T-cell (primary cell): ENCODE measurements around the gene NEK7. TPM values are rescaled to one million over a fixed set of nuclear protein-coding genes. Genes with fewer than 3 reads are reported as not detected.

Experiments used
- ATAC-seq, 4 experiments: fragments of 200-7000 bp in 3 of 4; fragments of 150-1000 bp in 1 of 4; cut with Tn5 transposase; replicated peaks in 1 of 4; 1 replicate in 3 of 4; 2 replicates in 1 of 4; pipeline ENCODE4 v1.10.0; 2021; ENCODE audit warnings: moderate library complexity in 3 of 4, mild to moderate bottlenecking in 2 of 4, moderate number of reproducible peaks in 1 of 4
- CTCF ChIA-PET, 2 donors: fragments of 300-600 bp; sonication (Branson Sonifier 250); formaldehyde crosslinking; loops; one replicate each; lab custom pipeline; 2022; ENCODE audit warnings: antibody characterized with exemption in 2 of 2; lab: Charles Lee
- POLR2A ChIA-PET, 2 donors: fragments of 300-600 bp; sonication (Branson Sonifier 250); formaldehyde crosslinking; loops; one replicate each; lab custom pipeline; 2022; ENCODE audit warnings: antibody characterized with exemption in 2 of 2; lab: Charles Lee
- DNase-seq, 35 experiments: peaks; one replicate each; pipeline versions ENCODE4 v3.0.0 to v3.0.0-alpha.2; 2013 to 2023
- H3K27ac ChIP-seq: one replicate; pipeline ENCODE4 v1.5.1; 2013; ENCODE audit warnings: low read length
- H3K27me3 ChIP-seq, 2 experiments: replicated peaks in 1 of 2; 1 replicate in 1 of 2; 2 replicates in 1 of 2; pipeline versions ENCODE4 v1.6.1 to v1.7.0; 2013; ENCODE audit warnings: low read length in 1 of 2, mixed read lengths in 1 of 2; ENCODE audit not compliant: control insufficient read depth in 2 of 2, insufficient read depth in 2 of 2; ENCODE audit errors: extremely low read depth in 1 of 2
- H3K36me3 ChIP-seq, 2 donors: 1 replicate in 1 of 2; 2 replicates in 1 of 2; pipeline versions ENCODE4 v1.6.1 to v1.7.0; 2013; ENCODE audit warnings: low read length in 1 of 2; ENCODE audit not compliant: control insufficient read depth in 2 of 2, insufficient read depth in 1 of 2; ENCODE audit errors: extremely low read depth in 1 of 2
- H3K4me1 ChIP-seq, 2 experiments: 1 replicate in 1 of 2; 2 replicates in 1 of 2; pipeline versions ENCODE4 v1.6.1 to v1.7.0; 2013; ENCODE audit warnings: low read length in 2 of 2, mixed read lengths in 1 of 2; ENCODE audit not compliant: insufficient read depth in 2 of 2, control insufficient read depth in 1 of 2; ENCODE audit errors: extremely low read depth in 1 of 2
- H3K4me3 ChIP-seq, 2 donors: 1 replicate in 1 of 2; 2 replicates in 1 of 2; pipeline versions ENCODE4 v1.5.1 to v1.7.0; 2013; ENCODE audit warnings: mild to moderate bottlenecking in 2 of 2, low read length in 1 of 2, moderate library complexity in 1 of 2; ENCODE audit not compliant: control insufficient read depth in 1 of 2; ENCODE audit errors: extremely low read depth in 1 of 2
- H3K9me3 ChIP-seq: 2 replicates; pipeline ENCODE4 v1.7.0; 2013
- H3K27ac Mint-ChIP-seq, 2 donors: one replicate each; pipeline ENCODE4 v1.8.0; 2020 to 2021; ENCODE audit warnings: mild to moderate bottlenecking in 2 of 2, mixed read lengths in 2 of 2
- H3K27me3 Mint-ChIP-seq, 2 donors: one replicate each; pipeline ENCODE4 v1.8.0; 2021 to 2022; ENCODE audit warnings: mixed read lengths in 2 of 2
- H3K36me3 Mint-ChIP-seq: one replicate; pipeline ENCODE4 v1.8.0; 2021; ENCODE audit warnings: mixed read lengths
- H3K4me1 Mint-ChIP-seq, 3 donors: one replicate each; pipeline ENCODE4 v1.8.0; 2020 to 2022; ENCODE audit warnings: mixed read lengths in 3 of 3, mild to moderate bottlenecking in 1 of 3
- H3K4me3 Mint-ChIP-seq, 3 donors: one replicate each; pipeline ENCODE4 v1.8.0; 2020 to 2022; ENCODE audit warnings: mild to moderate bottlenecking in 3 of 3, mixed read lengths in 3 of 3, moderate library complexity in 3 of 3
- H3K9me3 Mint-ChIP-seq, 3 donors: one replicate each; pipeline ENCODE4 v1.8.0; 2020 to 2022; ENCODE audit warnings: mixed read lengths in 3 of 3
- WGBS: methylation state at CpG from one replicate; pipeline ENCODE4 v1.1.5; 2013; ENCODE audit warnings: missing lambda C conversion rate; ENCODE audit not compliant: insufficient coverage; 5-methylcytosine and 5-hydroxymethylcytosine counted together
- total RNA-seq, 35 experiments: library from RNA in 6 of 35; stranded (reverse) in 6 of 35; fragments of 120-200 nt in 1 of 35; gene quantifications; one replicate each; pipeline versions ENCODE4 v1.2.1 to v1.2.4 and lab custom pipeline; 2013 to 2026

The NEK7 gene
- total RNA-seq (10 to 100 TPM; 31.8 to 75.4 (median 69.9) TPM), total RNA-seq (lab: John Stamatoyannopoulos, UW) (51.2 to 184 (median 119) reads per million in 29 experiments)
- total RNA-seq (2013): 71.1 TPM

DNA sequence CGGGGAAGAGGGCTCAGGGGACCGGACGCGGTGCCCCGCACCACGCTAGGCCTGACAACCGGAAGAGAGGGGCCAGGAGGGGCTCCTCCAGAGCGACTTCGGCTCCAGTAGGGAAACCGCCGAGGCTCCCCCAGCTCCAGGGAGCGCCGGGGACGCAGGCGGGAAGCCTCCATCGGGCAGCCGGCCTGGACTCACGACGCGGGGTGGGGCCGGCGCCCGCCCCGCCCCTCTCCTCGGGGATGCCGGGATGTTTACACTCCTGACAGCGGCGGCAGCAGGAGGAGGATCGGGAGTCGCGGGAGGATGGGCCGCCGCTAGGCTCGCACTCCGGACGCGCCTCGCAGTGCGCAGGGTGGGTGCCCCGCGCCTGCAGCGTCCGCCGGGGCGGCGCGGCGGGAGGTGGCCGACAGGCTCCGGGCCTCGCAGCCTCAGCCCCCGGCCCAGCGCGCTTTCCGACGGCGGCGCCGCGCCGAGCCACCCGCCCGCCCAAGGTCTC, at the start of gene NEK7:
Gene NEK7 (plus strand): TSS at position 254 of the 496 bp plus-strand sequence. CDS start 75,583 bp downstream, outside the sequence.
- ChIA-PET CTCF (interaction anchor here in 1 of 2 donors (0.7 to 1.8 kb wide), 7 partner anchors 9 to 202 kb away, joined by 3 to 6 read pairs (median 4); no protein-coding TSS in a partner anchor), POLR2A (interaction anchor here in 1 of 2 donors (0.5 kb wide), 1 partner anchor 9 kb away, joined by 3 read pairs; no protein-coding TSS in a partner anchor)
- Histone ChIP-seq H3K36me3 (no peaks in the 10 kb centered on the region), H3K4me3 (peak within 1 kb of the TSS; percentile 65 to 93), H3K27ac (peak within 1 kb of the TSS; percentile 88), H3K27me3 (no peaks in the 10 kb centered on the region), H3K4me1 (peaks cover 14 to 17% of the 10 kb centered on the region in 2 experiments), H3K9me3 (no peaks in the 10 kb centered on the region)
- Mint-ChIP-seq H3K9me3 (no peaks in the 10 kb centered on the region), H3K27me3 (no peaks in the 10 kb centered on the region), H3K36me3 (no peaks in the 10 kb centered on the region), H3K4me1 (peaks cover 31 to 48% (median 44%) of the 10 kb centered on the region in 3 donors), H3K4me3 (peak within 1 kb of the TSS; percentile 95 to 98 (median 98)), H3K27ac (peak within 1 kb of the TSS; percentile 99)
- DNase-seq: peak in 33 of 35 experiments; percentile 21 to 75 (median 43)
- WGBS: under 1% methylated on average over 63 of the region's 63 CpGs
- ATAC-seq: peak; percentile 43 to 54 (median 50)

DNA sequence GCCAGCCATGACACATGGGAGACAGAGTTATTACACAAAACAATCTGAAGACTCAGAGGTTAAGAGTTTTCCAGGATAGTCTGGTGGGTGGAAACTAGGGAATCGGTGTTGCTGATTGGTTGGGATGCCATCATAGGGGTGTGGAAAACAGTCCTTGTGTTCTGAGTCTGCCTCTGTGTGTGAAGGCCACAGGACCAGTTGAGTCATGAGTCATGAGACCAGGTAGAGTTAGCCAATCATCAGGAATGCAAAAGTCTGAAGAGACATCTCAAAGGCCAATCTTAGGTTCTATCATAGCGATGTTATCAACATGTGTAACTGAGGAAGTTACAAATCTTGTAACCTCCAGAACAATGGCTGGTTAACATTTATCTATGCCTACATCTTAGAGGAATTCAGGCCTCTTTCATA, 49.7 kb upstream of the NEK7 start:
- ChIA-PET CTCF (no interaction called here), POLR2A (no interaction called here)
- H3K27ac Mint-ChIP-seq: no peak overlapping the region
- no peaks in the 10 kb centered on the region for H3K9me3 Mint-ChIP-seq
- 100% methylated on average over 1 of the region's 2 CpGs for WGBS
- DNase-seq: no peak
- H3K27ac ChIP-seq: no peak overlapping the region
- H3K4me1 Mint-ChIP-seq: peaks cover 11 to 13% (median 11%) of the 10 kb centered on the region in 3 donors
- no peak overlapping the region for H3K4me3 ChIP-seq
- no peak for ATAC-seq
- H3K4me1 ChIP-seq: peaks cover 4 to 10% of the 10 kb centered on the region in 2 experiments
- no peaks in the 10 kb centered on the region for H3K27me3 Mint-ChIP-seq
- no peaks in the 10 kb centered on the region for H3K9me3 ChIP-seq
- no peaks in the 10 kb centered on the region for H3K36me3 ChIP-seq
- H3K27me3 ChIP-seq: no peaks in the 10 kb centered on the region
- no peaks in the 10 kb centered on the region for H3K36me3 Mint-ChIP-seq
- no peak overlapping the region for H3K4me3 Mint-ChIP-seq

DNA sequence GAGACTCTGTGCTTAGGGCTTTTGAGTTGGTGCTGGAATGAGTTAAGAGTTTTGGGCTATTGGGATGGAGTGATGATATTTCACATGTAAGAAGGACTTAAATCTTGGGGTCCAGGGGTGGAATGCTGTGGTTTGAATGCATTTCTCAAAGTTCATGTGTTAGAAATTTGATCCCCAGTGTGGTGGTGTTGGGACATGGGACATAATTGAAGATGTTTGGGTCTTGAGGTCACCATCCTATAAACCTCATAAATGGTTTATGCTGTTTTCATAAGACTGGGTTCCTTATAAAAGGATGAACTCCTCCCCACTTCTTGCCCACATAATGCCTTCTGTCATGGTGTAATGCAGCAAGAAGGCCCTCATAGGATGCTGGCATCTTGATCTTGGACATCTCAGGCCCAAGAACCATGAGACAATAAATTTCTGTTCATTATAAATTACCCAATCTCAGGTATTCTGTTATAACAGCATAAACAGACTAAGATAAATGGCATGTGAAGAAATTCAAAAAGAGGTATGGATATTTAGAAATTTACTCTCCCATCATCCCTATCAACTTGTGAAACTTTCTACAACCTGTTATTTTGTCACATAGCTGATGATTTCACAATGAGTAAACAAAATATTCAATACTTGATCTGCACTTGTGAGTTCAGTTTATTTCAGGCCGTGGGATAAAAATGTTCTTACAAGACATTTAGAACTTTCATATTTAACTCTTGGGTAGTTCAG, 48.0 kb upstream of the NEK7 start:
- no peaks in the 10 kb centered on the region for H3K27me3 ChIP-seq
- no peaks in the 10 kb centered on the region for H3K9me3 Mint-ChIP-seq
- ATAC-seq: no peak
- CTCF ChIA-PET: no interaction called here
- H3K4me3 Mint-ChIP-seq: no peak overlapping the region
- no peaks in the 10 kb centered on the region for H3K4me1 ChIP-seq
- H3K9me3 ChIP-seq: no peaks in the 10 kb centered on the region
- no peak overlapping the region for H3K4me3 ChIP-seq
- H3K4me1 Mint-ChIP-seq: no peaks in the 10 kb centered on the region
- POLR2A ChIA-PET: no interaction called here
- H3K36me3 ChIP-seq: no peaks in the 10 kb centered on the region
- DNase-seq: no peak
- H3K36me3 Mint-ChIP-seq: no peaks in the 10 kb centered on the region
- no peak overlapping the region for H3K27ac Mint-ChIP-seq
- WGBS: no CpG with 5 or more reads among the region's 1 CpG
- no peaks in the 10 kb centered on the region for H3K27me3 Mint-ChIP-seq
- H3K27ac ChIP-seq: no peak overlapping the region

DNA sequence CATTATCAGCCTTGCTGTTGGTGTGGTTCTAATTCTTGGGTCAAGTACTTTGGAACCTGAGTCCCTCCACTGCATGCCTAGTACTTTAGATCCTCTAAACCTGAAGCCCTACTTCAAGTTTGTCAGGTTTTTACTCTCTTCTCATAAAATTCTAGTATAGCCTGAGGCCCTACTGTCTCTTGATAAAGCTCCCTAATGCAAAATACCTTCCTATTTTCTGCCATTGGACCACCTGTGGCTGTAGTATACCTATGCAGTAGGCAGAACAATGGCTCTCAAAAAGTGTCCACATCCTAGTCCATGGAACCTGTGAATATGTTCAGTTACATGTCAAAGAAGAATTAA, 47.5 kb upstream of the NEK7 start:
- Mint-ChIP-seq H3K36me3 (no peaks in the 10 kb centered on the region), H3K9me3 (no peaks in the 10 kb centered on the region), H3K4me3 (no peak overlapping the region), H3K27me3 (no peaks in the 10 kb centered on the region), H3K4me1 (no peaks in the 10 kb centered on the region), H3K27ac (no peak overlapping the region)
- Histone ChIP-seq H3K4me3 (no peak overlapping the region), H3K36me3 (no peaks in the 10 kb centered on the region), H3K9me3 (no peaks in the 10 kb centered on the region), H3K4me1 (no peaks in the 10 kb centered on the region), H3K27ac (no peak overlapping the region), H3K27me3 (no peaks in the 10 kb centered on the region)
- ChIA-PET POLR2A (no interaction called here), CTCF (no interaction called here)
- no peak for DNase-seq
- no peak for ATAC-seq

DNA sequence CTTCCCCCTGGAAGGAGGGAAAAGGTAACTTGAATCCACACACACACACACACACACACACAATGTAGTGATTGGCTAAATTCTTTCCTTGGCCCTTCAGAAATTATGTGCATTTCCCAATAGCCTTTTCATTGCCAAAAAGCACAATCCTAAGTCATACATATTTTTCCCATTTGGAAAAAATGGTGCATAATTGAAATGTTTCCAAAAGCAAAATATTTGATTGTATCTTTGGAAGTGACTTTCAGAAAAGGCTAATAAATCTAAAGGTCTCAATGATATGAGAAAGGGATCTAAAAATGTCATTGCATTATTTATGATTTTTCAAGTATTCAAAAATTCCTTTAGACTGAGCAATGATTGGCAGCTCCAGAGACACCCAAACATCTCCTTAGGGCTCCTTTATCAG, 43.5 kb upstream of the NEK7 start:
- H3K36me3 Mint-ChIP-seq: no peaks in the 10 kb centered on the region
- no peak overlapping the region for H3K27ac Mint-ChIP-seq
- no peak overlapping the region for H3K4me3 Mint-ChIP-seq
- no peaks in the 10 kb centered on the region for H3K4me1 ChIP-seq
- ChIA-PET CTCF (no interaction called here), POLR2A (no interaction called here)
- H3K4me3 ChIP-seq: no peak overlapping the region
- H3K9me3 Mint-ChIP-seq: no peaks in the 10 kb centered on the region
- H3K4me1 Mint-ChIP-seq: no peaks in the 10 kb centered on the region
- H3K27ac ChIP-seq: no peak overlapping the region
- ATAC-seq: no peak
- H3K9me3 ChIP-seq: no peaks in the 10 kb centered on the region
- H3K27me3 Mint-ChIP-seq: peaks cover 0 to 4% of the 10 kb centered on the region in 2 donors
- no peaks in the 10 kb centered on the region for H3K27me3 ChIP-seq
- DNase-seq: no peak
- no peaks in the 10 kb centered on the region for H3K36me3 ChIP-seq

DNA sequence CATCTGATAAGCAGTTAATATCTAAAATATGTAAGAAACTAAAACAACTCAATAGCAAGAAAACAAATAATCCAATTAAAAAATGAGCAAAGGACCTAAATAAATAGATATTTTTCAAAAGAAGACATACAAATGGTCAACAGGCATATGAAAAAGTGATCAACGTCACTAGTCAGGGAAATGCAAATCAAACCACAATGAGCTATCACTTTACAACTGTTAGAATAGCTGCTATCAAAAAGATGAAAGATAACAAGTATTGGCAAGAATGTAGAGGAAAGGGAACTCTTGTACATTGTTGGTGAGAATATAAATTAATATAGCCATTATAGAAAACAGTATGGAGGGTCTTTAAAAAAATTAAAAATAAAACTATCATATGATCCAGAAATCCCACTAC, 40.7 kb upstream of the NEK7 start:
- no peak overlapping the region for H3K27ac Mint-ChIP-seq
- no peak for DNase-seq
- H3K36me3 Mint-ChIP-seq: no peaks in the 10 kb centered on the region
- H3K9me3 ChIP-seq: no peaks in the 10 kb centered on the region
- ChIA-PET POLR2A (interaction anchor here in 1 of 2 donors (0.8 kb wide), 1 partner anchor 14 kb away, joined by 3 read pairs; no protein-coding TSS in a partner anchor), CTCF (interaction anchor here in 1 of 2 donors (0.6 kb wide), 1 partner anchor 446 kb away, joined by 3 read pairs; no protein-coding TSS in a partner anchor)
- H3K4me3 ChIP-seq: no peak overlapping the region
- no peaks in the 10 kb centered on the region for H3K36me3 ChIP-seq
- no CpG with 5 or more reads among the region's 1 CpG for WGBS
- no peak overlapping the region for H3K27ac ChIP-seq
- H3K4me1 Mint-ChIP-seq: no peaks in the 10 kb centered on the region
- H3K4me3 Mint-ChIP-seq: no peak overlapping the region
- no peaks in the 10 kb centered on the region for H3K9me3 Mint-ChIP-seq
- no peak for ATAC-seq
- H3K27me3 ChIP-seq: no peaks in the 10 kb centered on the region
- peaks cover 0 to 4% of the 10 kb centered on the region in 2 donors for H3K27me3 Mint-ChIP-seq
- no peaks in the 10 kb centered on the region for H3K4me1 ChIP-seq
